H7 (cell line): Measurements from ENCODE around the gene TOGARAM2. TPM values are rescaled to one million over a fixed set of nuclear protein-coding genes. Genes with fewer than 3 reads are reported as not detected.
A peak's percentile ranks its signal among the peaks of the same experiment; 100 is the strongest.

Source experiments
- DNase-seq: peaks from one replicate; pipeline ENCODE4 v3.0.0; 2012
- H3K27me3 ChIP-seq: 2 replicates; pipeline ENCODE4 v1.6.0; 2011; ENCODE audit warnings: mild to moderate bottlenecking, low read length; ENCODE audit not compliant: control insufficient read depth, insufficient read depth
- H3K36me3 ChIP-seq: replicated peaks from 2 replicates; pipeline ENCODE4 v1.5.1; 2011; ENCODE audit warnings: low read length; ENCODE audit not compliant: control insufficient read depth, insufficient read depth
- H3K4me3 ChIP-seq: 2 replicates; pipeline ENCODE4 v1.5.1; 2011; ENCODE audit warnings: low read depth, mild to moderate bottlenecking, control low read depth, low read length, moderate library complexity; ENCODE audit not compliant: insufficient read depth
- total RNA-seq: library from RNA; depleted of rRNA; stranded (reverse); fragments of >200 nt; shearing (Covaris generic); gene quantifications from 2 replicates; pipeline ENCODE4 v1.2.3, GENCODE V29; 2014

TOGARAM2 gene
- total RNA-seq, 1 experiment from 2014 or later: 0.21 TPM

GRCh38 chr2:29039718-29040480 is 58.8 kb downstream of the TOGARAM2 start:
- no peaks in the 10 kb centered on the region for H3K27me3 ChIP-seq
- no peak overlapping the region for H3K4me3 ChIP-seq
- no peak for DNase-seq
- no peaks in the 10 kb centered on the region for H3K36me3 ChIP-seq

GRCh38 chr2:29040552-29040951 is 59.5 kb downstream of the TOGARAM2 start:
- H3K4me3 ChIP-seq: no peak overlapping the region
- H3K27me3 ChIP-seq: no peaks in the 10 kb centered on the region
- no peak for DNase-seq
- H3K36me3 ChIP-seq: no peaks in the 10 kb centered on the region

- Histone ChIP-seq H3K36me3 (no peaks in the 10 kb centered on the region), H3K27me3 (no peaks in the 10 kb centered on the region), H3K4me3 (no peak overlapping the region)
- DNase-seq: no peak
Measured at GRCh38 chr2:29041161-29041660, 60.1 kb downstream of the TOGARAM2 start.

GRCh38 chr2:29042561-29043075 is 61.5 kb downstream of the TOGARAM2 start:
- DNase-seq: no peak
- Histone ChIP-seq H3K36me3 (no peaks in the 10 kb centered on the region), H3K4me3 (no peak overlapping the region), H3K27me3 (no peaks in the 10 kb centered on the region)

GRCh38 chr2:29044459-29044858 is 63.4 kb downstream of the TOGARAM2 start:
- no peak for DNase-seq
- Histone ChIP-seq H3K4me3 (no peak overlapping the region), H3K27me3 (no peaks in the 10 kb centered on the region), H3K36me3 (no peaks in the 10 kb centered on the region)

GRCh38 chr2:29046321-29046720 is 65.2 kb downstream of the TOGARAM2 start:
- H3K36me3 ChIP-seq: no peaks in the 10 kb centered on the region
- no peak overlapping the region for H3K4me3 ChIP-seq
- no peak for DNase-seq
- H3K27me3 ChIP-seq: no peaks in the 10 kb centered on the region

GRCh38 chr2:29047083-29047845 is 66.2 kb downstream of the TOGARAM2 start:
- Histone ChIP-seq H3K36me3 (no peaks in the 10 kb centered on the region), H3K4me3 (no peak overlapping the region), H3K27me3 (no peaks in the 10 kb centered on the region)
- DNase-seq: no peak

GRCh38 chr2:29050591-29050990 is 69.5 kb downstream of the TOGARAM2 start:
- no peak for DNase-seq
- Histone ChIP-seq H3K27me3 (no peaks in the 10 kb centered on the region), H3K4me3 (no peak overlapping the region), H3K36me3 (no peaks in the 10 kb centered on the region)

GRCh38 chr2:29051730-29052129 is 70.6 kb downstream of the TOGARAM2 start:
- no peak for DNase-seq

GRCh38 chr2:29052807-29053206 is 71.7 kb downstream of the TOGARAM2 start:
- no peak for DNase-seq
- H3K4me3 ChIP-seq: no peak overlapping the region
- no peaks in the 10 kb centered on the region for H3K27me3 ChIP-seq

More at GRCh38 chr2:29051730-29052129, 70.6 kb downstream of the TOGARAM2 start:
- H3K36me3 ChIP-seq: no peaks in the 10 kb centered on the region
- no peaks in the 10 kb centered on the region for H3K27me3 ChIP-seq
- no peak overlapping the region for H3K4me3 ChIP-seq

GRCh38 chr2:29053223-29053622 is 72.1 kb downstream of the TOGARAM2 start:
- DNase-seq: peak; percentile 70
- H3K4me3 ChIP-seq: no peak overlapping the region
- no peaks in the 10 kb centered on the region for H3K27me3 ChIP-seq
- no peaks in the 10 kb centered on the region for H3K36me3 ChIP-seq

More at GRCh38 chr2:29052807-29053206, 71.7 kb downstream of the TOGARAM2 start:
- H3K36me3 ChIP-seq: no peaks in the 10 kb centered on the region

GRCh38 chr2:29053670-29054400 is 72.7 kb downstream of the TOGARAM2 start:
- DNase-seq: no peak
- no peaks in the 10 kb centered on the region for H3K27me3 ChIP-seq

GRCh38 chr2:29054430-29054829 is 73.3 kb downstream of the TOGARAM2 start:
- DNase-seq: no peak
- no peaks in the 10 kb centered on the region for H3K36me3 ChIP-seq
- no peak overlapping the region for H3K4me3 ChIP-seq

More at GRCh38 chr2:29053670-29054400, 72.7 kb downstream of the TOGARAM2 start:
- no peak overlapping the region for H3K4me3 ChIP-seq
- no peaks in the 10 kb centered on the region for H3K36me3 ChIP-seq

GRCh38 chr2:29055601-29056000 is 74.5 kb downstream of the TOGARAM2 start:
- H3K27me3 ChIP-seq: no peaks in the 10 kb centered on the region
- H3K4me3 ChIP-seq: no peak overlapping the region
- DNase-seq: no peak
- no peaks in the 10 kb centered on the region for H3K36me3 ChIP-seq

More at GRCh38 chr2:29054430-29054829, 73.3 kb downstream of the TOGARAM2 start:
- no peaks in the 10 kb centered on the region for H3K27me3 ChIP-seq
